Measurements from ENCODE around the gene MAP7D3. TPM values are rescaled to one million over a fixed set of nuclear protein-coding genes. Genes with fewer than 3 reads are reported as not detected.

Gene MAP7D3
- total RNA-seq, 1 experiment from 2014 or later = 18.0 TPM

GRCh38 chrX:136221851-136222513, 29.2 kb downstream of the MAP7D3 start:
- POLR2A ChIA-PET = interaction anchor here (0.6 to 0.8 kb wide), 3 partner anchors 9 to 106 kb away, joined by 3 read pairs; no protein-coding TSS in a partner anchor
- DNase-seq (ENCODE audit: unreplicated experiment) = no peak
- Mint-ChIP-seq H3K36me3 (ENCODE audit: insufficient read depth, unreplicated experiment) (peaks cover 66% of the 10 kb centered on the region), H3K4me1 (ENCODE audit: insufficient read depth, unreplicated experiment) (no peaks in the 10 kb centered on the region), H3K27me3 (ENCODE audit: insufficient read depth, unreplicated experiment) (peaks cover 54% of the 10 kb centered on the region), H3K9me3 (ENCODE audit: unreplicated experiment) (no peaks in the 10 kb centered on the region), H3K4me3 (ENCODE audit: unreplicated experiment) (no peak overlapping the region), H3K27ac (ENCODE audit: low read depth, unreplicated experiment) (no peak overlapping the region)
- intact Hi-C loops (cut with micrococcal nuclease) = no loop called here
- CTCF ChIA-PET = no interaction called here
- no TSS peak for BruUV-seq (replicated peaks)
- TF ChIP-seq CTCF (IDR thresholded peaks at IDR 0.05; ENCODE audit: unreplicated experiment) = no peak

- peak overlapping the region; percentile 49 for H3K27ac Mint-ChIP-seq (ENCODE audit: low read depth, unreplicated experiment)
- intact Hi-C loops (cut with micrococcal nuclease) = no loop called here
- peaks cover 46% of the 10 kb centered on the region for H3K27me3 Mint-ChIP-seq (ENCODE audit: insufficient read depth, unreplicated experiment)
- H3K4me3 Mint-ChIP-seq (ENCODE audit: unreplicated experiment) = no peak overlapping the region
- no peak for DNase-seq (ENCODE audit: unreplicated experiment)
- POLR2A ChIA-PET = interaction anchor here (0.7 kb wide), 1 partner anchor 129 kb away, joined by 3 read pairs; no protein-coding TSS in a partner anchor
- no peaks in the 10 kb centered on the region for H3K4me1 Mint-ChIP-seq (ENCODE audit: insufficient read depth, unreplicated experiment)
- CTCF ChIA-PET = interaction anchor here (0.7 kb wide), 1 partner anchor 11 kb away, joined by 4 read pairs; no protein-coding TSS in a partner anchor
- no peaks in the 10 kb centered on the region for H3K9me3 Mint-ChIP-seq (ENCODE audit: unreplicated experiment)
- peaks cover 62% of the 10 kb centered on the region for H3K36me3 Mint-ChIP-seq (ENCODE audit: insufficient read depth, unreplicated experiment)
- no peak for TF ChIP-seq CTCF (IDR thresholded peaks at IDR 0.05; ENCODE audit: unreplicated experiment)
- no TSS peak for BruUV-seq (replicated peaks)
These were observed 30.2 kb downstream of the MAP7D3 start for GRCh38 chrX:136220951-136221350.

GRCh38 chrX:136220540-136220939, 30.7 kb downstream of the MAP7D3 start:
- H3K9me3 Mint-ChIP-seq (ENCODE audit: unreplicated experiment) = no peaks in the 10 kb centered on the region
- intact Hi-C loops (cut with micrococcal nuclease) = no loop called here
- H3K4me3 Mint-ChIP-seq (ENCODE audit: unreplicated experiment) = no peak overlapping the region
- no peaks in the 10 kb centered on the region for H3K4me1 Mint-ChIP-seq (ENCODE audit: insufficient read depth, unreplicated experiment)
- BruUV-seq (replicated peaks) = no TSS peak
- H3K36me3 Mint-ChIP-seq (ENCODE audit: insufficient read depth, unreplicated experiment) = peaks cover 58% of the 10 kb centered on the region
- no peak for TF ChIP-seq CTCF (IDR thresholded peaks at IDR 0.05; ENCODE audit: unreplicated experiment)
- peak overlapping the region; percentile 49 for H3K27ac Mint-ChIP-seq (ENCODE audit: low read depth, unreplicated experiment)
- peaks cover 41% of the 10 kb centered on the region for H3K27me3 Mint-ChIP-seq (ENCODE audit: insufficient read depth, unreplicated experiment)
- ChIA-PET POLR2A (interaction anchor here (0.7 kb wide), 1 partner anchor 129 kb away, joined by 3 read pairs; no protein-coding TSS in a partner anchor), CTCF (interaction anchor here (0.7 kb wide), 1 partner anchor 11 kb away, joined by 4 read pairs; no protein-coding TSS in a partner anchor)
- peak; percentile 11 for DNase-seq (ENCODE audit: unreplicated experiment)

- H3K27me3 Mint-ChIP-seq (ENCODE audit: insufficient read depth, unreplicated experiment) = peaks cover 35% of the 10 kb centered on the region
These were observed 31.3 kb downstream of the MAP7D3 start for GRCh38 chrX:136219893-136220292.

More at GRCh38 chrX:136219893-136220292, 31.3 kb downstream of the MAP7D3 start:
- CTCF ChIA-PET = no interaction called here
- no peak overlapping the region for H3K27ac Mint-ChIP-seq (ENCODE audit: low read depth, unreplicated experiment)
- DNase-seq (ENCODE audit: unreplicated experiment) = no peak
- no TSS peak for BruUV-seq (replicated peaks)
- H3K4me1 Mint-ChIP-seq (ENCODE audit: insufficient read depth, unreplicated experiment) = peaks cover 5% of the 10 kb centered on the region
- no peak overlapping the region for H3K4me3 Mint-ChIP-seq (ENCODE audit: unreplicated experiment)
- POLR2A ChIA-PET = no interaction called here
- no peak for TF ChIP-seq CTCF (IDR thresholded peaks at IDR 0.05; ENCODE audit: unreplicated experiment)
- no peaks in the 10 kb centered on the region for H3K9me3 Mint-ChIP-seq (ENCODE audit: unreplicated experiment)
- peaks cover 52% of the 10 kb centered on the region for H3K36me3 Mint-ChIP-seq (ENCODE audit: insufficient read depth, unreplicated experiment)
- intact Hi-C loops (cut with micrococcal nuclease) = no loop called here
